K562 (cell line): ENCODE results near the gene RNASEH2A. TPM values are rescaled to one million over a fixed set of nuclear protein-coding genes. Genes with fewer than 3 reads are reported as not detected.
A peak's percentile ranks its signal among the peaks of the same experiment; 100 is the strongest.

ENCODE experiments used
- CEBPG ChIP-seq, 3 experiments: fragments of 200-800 bp in 1 of 3; sonication (Bioruptor generic) in 1 of 3; sonication (generic) in 1 of 3; formaldehyde crosslinking in 1 of 3; IDR thresholded peaks in 2 of 3; conservative IDR thresholded peaks in 1 of 3; 2 replicates each; pipeline versions ENCODE4 v1.6.1 to v1.8.0; 2016 to 2022; ENCODE audit warnings: missing compliant biosample characterization in 2 of 3, missing genetic modification characterization in 2 of 3, mild to moderate bottlenecking in 1 of 3, missing genetic modification reagents in 1 of 3
- FOXJ2 ChIP-seq: fragments of 200-800 bp; sonication (Bioruptor generic); IDR thresholded peaks from 2 replicates; pipeline ENCODE4 v1.6.1; 2016; ENCODE audit warnings: missing genetic modification characterization, missing compliant biosample characterization
- HDAC2 ChIP-seq: fragments of 450-650 bp; IDR thresholded peaks from 2 replicates; pipeline ENCODE4 v1.6.1; 2016; ENCODE audit warnings: mild to moderate bottlenecking
- HDGF ChIP-seq: fragments of 450-650 bp; IDR thresholded peaks from 2 replicates; pipeline ENCODE4 v1.6.1; 2016
- IRF2 ChIP-seq: sonication (generic); formaldehyde crosslinking; IDR thresholded peaks from 2 replicates; pipeline ENCODE4 v1.8.1; 2022; ENCODE audit warnings: mild to moderate bottlenecking, missing genetic modification reagents
- SMARCA5 ChIP-seq: fragments of 450-650 bp; IDR thresholded peaks from 2 replicates; pipeline ENCODE4 v1.6.1; 2016
- TEAD4 ChIP-seq, 2 experiments: sonication (generic) in 1 of 2; formaldehyde crosslinking in 1 of 2; IDR thresholded peaks; 2 replicates each; pipeline versions ENCODE4 v1.6.1 to v1.8.0; 2012 to 2022; ENCODE audit warnings: borderline replicate concordance in 1 of 2, inconsistent platforms in 1 of 2, low read length in 1 of 2, mild to moderate bottlenecking in 1 of 2, missing genetic modification reagents in 1 of 2
- ZNF175 ChIP-seq: fragments of 200-800 bp; sonication (Bioruptor generic); IDR thresholded peaks from 2 replicates; pipeline ENCODE4 v1.6.1; 2016; ENCODE audit warnings: low read depth, mild to moderate bottlenecking, missing genetic modification characterization, missing compliant biosample characterization
- ZNF184 ChIP-seq: sonication (generic); formaldehyde crosslinking; IDR thresholded peaks from 2 replicates; pipeline ENCODE4 v1.5.0; 2020; ENCODE audit warnings: missing genetic modification reagents
- ZNF639 ChIP-seq, 2 experiments: fragments of 200-800 bp in 1 of 2; sonication (Bioruptor generic) in 1 of 2; sonication (generic) in 1 of 2; formaldehyde crosslinking in 1 of 2; IDR thresholded peaks in 1 of 2; conservative IDR thresholded peaks in 1 of 2; 2 replicates each; pipeline versions ENCODE4 v1.5.0 to v1.6.1; 2016 to 2020; ENCODE audit warnings: missing compliant biosample characterization in 1 of 2, missing genetic modification characterization in 1 of 2, missing genetic modification reagents in 1 of 2
- ZNF780A ChIP-seq: fragments of 250-450 bp; sonication (Bioruptor Pico); IDR thresholded peaks from 2 replicates; pipeline ENCODE4 v1.5.0; 2021; ENCODE audit warnings: mild to moderate bottlenecking
- polyA plus RNA-seq, 8 experiments: library from polyadenylated mRNA; depleted of rRNA in 4 of 8; stranded (reverse) in 5 of 8; unstranded in 3 of 8; fragments of >200 nt; fragmentation: Nextera tagmentation in 2 of 8; fragmentation: Illumina TruSeq in 1 of 8; extraction: Ambion mirVana in 2 of 8; extraction: Trizol in 1 of 8; gene quantifications; 2 replicates each; pipeline versions ENCODE4 v1.2.1 to v1.2.3, GENCODE V29; 2011 to 2014; ENCODE audit warnings: inconsistent platforms in 1 of 8, missing spikeins in 1 of 8
- total RNA-seq, 7 experiments: library from RNA; depleted of rRNA in 6 of 7; stranded (reverse); fragments of >200 nt in 6 of 7; fragmentation: Illumina TruSeq in 2 of 7; extraction: Trizol in 2 of 7; gene quantifications; 2 replicates each; pipeline versions ENCODE4 v1.2.1 to v1.2.3, GENCODE V29; 2011 to 2021; ENCODE audit warnings: low replicate concordance in 1 of 7
- TF ChIP-seq, protein P1 (sequence below): fragments of 450-650 bp; IDR thresholded peaks from 2 replicates; pipeline ENCODE4 v1.6.1; 2016; ENCODE audit warnings: borderline replicate concordance
- TF ChIP-seq, protein P2 (sequence below), 2 experiments: fragments of 450-650 bp in 1 of 2; sonication (generic) in 1 of 2; formaldehyde crosslinking in 1 of 2; IDR thresholded peaks in 1 of 2; conservative IDR thresholded peaks in 1 of 2; 2 replicates each; pipeline versions ENCODE4 v1.6.1 to v1.8.1; 2016 to 2023; ENCODE audit warnings: mild to moderate bottlenecking in 2 of 2, moderate library complexity in 2 of 2, inconsistent platforms in 1 of 2, missing genetic modification reagents in 1 of 2

The RNASEH2A gene
- total and polyA plus RNA-seq, 9 of the 15 experiments (the other 6 are each of a cell fraction or from before 2014, with no cell fraction given): 22.3 to 78.0 (median 61.7) TPM

DNA sequence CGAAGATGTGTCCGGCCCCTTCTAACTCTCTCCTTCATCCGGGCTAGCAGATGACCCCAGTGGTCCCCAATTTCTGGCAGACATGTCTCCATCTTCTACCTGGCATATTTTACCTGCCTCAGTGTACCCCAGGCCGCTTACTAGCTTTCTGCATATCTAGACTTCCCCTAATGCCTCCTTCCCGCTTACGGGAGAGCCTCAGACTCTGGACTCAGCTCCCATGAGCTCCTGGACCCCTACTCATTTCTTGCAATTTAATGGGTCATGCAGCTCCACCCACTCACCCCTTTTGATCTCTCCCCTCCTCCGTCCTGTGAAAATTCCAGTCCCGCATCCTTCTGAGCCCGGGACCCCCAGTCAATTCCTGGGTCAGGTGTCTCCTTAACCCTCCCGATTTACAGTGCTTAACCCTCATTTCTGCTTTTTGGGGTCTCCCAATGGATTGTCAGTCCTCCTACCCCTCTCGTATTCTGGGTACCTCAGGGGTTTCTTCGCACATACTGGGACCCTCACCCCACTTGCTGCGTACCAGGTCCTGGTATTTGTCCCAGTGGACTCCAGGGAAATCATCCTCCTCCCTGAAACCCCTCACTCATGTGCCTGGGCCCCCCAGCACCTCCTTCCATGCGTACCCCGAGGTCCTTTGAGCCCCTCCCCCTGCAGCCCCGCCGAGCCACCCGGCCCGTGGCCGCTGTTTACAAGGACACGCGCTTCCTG lies 15.6 kb upstream of the RNASEH2A start (continued):
- TF ChIP-seq ZNF780A (0 out of 2 replicates have a peak, but pooled peaks have one; percentile 54), ZNF175 (0 out of 2 replicates have a peak, but pooled peaks have one; percentile 38), FOXJ2 (tag) (peak; percentile 80), HDGF (0 out of 2 replicates have a peak, but pooled peaks have one; percentile 32), IRF2 (CRISPR knock-in tag) (no peak), SMARCA5 (0 out of 2 replicates have a peak, but pooled peaks have one; percentile 28), HDAC2 (peak; percentile 67; the same call in 1 of the 2 replicates), ZNF639 (CRISPR knock-in tag; conservative IDR thresholded peaks at IDR 0.05 in 1 of 2, IDR thresholded peaks at IDR 0.05 in 1 of 2) (peak in 1 of 2 experiments; percentile 20; a peak in 2 of 4 replicates), ZNF184 (CRISPR knock-in tag) (no peak), TEAD4 (IDR thresholded peaks at IDR 0.05; ENCODE audit: low read length) (no peak), TEAD4 (CRISPR knock-in tag; IDR thresholded peaks at IDR 0.05; ENCODE audit: borderline replicate concordance) (0 out of 2 replicates have a peak, but pooled peaks have one; percentile 20), CEBPG (CRISPR knock-in tag; IDR thresholded peaks at IDR 0.05) (peak; percentile 32; the same call in 1 of the 2 replicates), CEBPG (tag; conservative IDR thresholded peaks at IDR 0.05 in 1 of 2, IDR thresholded peaks at IDR 0.05 in 1 of 2) (no peak)
- TF ChIP-seq, protein P1, sequence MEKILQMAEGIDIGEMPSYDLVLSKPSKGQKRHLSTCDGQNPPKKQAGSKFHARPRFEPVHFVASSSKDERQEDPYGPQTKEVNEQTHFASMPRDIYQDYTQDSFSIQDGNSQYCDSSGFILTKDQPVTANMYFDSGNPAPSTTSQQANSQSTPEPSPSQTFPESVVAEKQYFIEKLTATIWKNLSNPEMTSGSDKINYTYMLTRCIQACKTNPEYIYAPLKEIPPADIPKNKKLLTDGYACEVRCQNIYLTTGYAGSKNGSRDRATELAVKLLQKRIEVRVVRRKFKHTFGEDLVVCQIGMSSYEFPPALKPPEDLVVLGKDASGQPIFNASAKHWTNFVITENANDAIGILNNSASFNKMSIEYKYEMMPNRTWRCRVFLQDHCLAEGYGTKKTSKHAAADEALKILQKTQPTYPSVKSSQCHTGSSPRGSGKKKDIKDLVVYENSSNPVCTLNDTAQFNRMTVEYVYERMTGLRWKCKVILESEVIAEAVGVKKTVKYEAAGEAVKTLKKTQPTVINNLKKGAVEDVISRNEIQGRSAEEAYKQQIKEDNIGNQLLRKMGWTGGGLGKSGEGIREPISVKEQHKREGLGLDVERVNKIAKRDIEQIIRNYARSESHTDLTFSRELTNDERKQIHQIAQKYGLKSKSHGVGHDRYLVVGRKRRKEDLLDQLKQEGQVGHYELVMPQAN: peak; percentile 78
- TF ChIP-seq, protein P2, sequence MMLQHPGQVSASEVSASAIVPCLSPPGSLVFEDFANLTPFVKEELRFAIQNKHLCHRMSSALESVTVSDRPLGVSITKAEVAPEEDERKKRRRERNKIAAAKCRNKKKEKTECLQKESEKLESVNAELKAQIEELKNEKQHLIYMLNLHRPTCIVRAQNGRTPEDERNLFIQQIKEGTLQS (IDR thresholded peaks at IDR 0.05): no peak
- TF ChIP-seq, protein P2 (CRISPR knock-in tag; conservative IDR thresholded peaks at IDR 0.05): no peak
